ENCODE results near the gene ACTN4.

- TF ChIP-seq POLR2AphosphoS5 (IDR thresholded peaks at IDR 0.05; ENCODE audit: low read depth) (no peak), CTCF (conservative IDR thresholded peaks at IDR 0.05; ENCODE audit: low read depth in 2 of 2) (no peak), EZH2phosphoT487 (IDR thresholded peaks at IDR 0.05; ENCODE audit: unreplicated experiment) (no peak), REST (IDR thresholded peaks at IDR 0.05; ENCODE audit: unreplicated experiment) (no peak), ETS1 (IDR thresholded peaks at IDR 0.05) (no peak), EZH2 (IDR thresholded peaks at IDR 0.05; ENCODE audit: low read depth, unreplicated experiment) (no peak), JUNB (IDR thresholded peaks at IDR 0.05; ENCODE audit: unreplicated experiment) (no peak), ZNF331 (CRISPR knock-in tag; IDR thresholded peaks at IDR 0.05; ENCODE audit: low read depth) (no peak), NANOG (IDR thresholded peaks at IDR 0.05; ENCODE audit: borderline replicate concordance) (no peak)
Observed at GRCh38 chr19:38663156-38663651, 15.8 kb downstream of the ACTN4 start.

Data from GM23338 (cell line).